Testis (tissue), 2 donors: ENCODE data around the gene RASD2.

ENCODE experiments used
- CTCF ChIP-seq, 3 experiments: fragments of 450-650 bp in 2 of 3; fragments of 200-600 bp in 1 of 3; sonication (generic) in 1 of 3; IDR thresholded peaks; one replicate each; pipeline ENCODE4 v1.5.1; 2016 to 2019; ENCODE audit warnings: antibody characterized with exemption in 3 of 3, mild to moderate bottlenecking in 2 of 3, moderate library complexity in 1 of 3
- POLR2A ChIP-seq: fragments of 450-650 bp; IDR thresholded peaks from one replicate; pipeline ENCODE4 v1.6.1; 2017; ENCODE audit warnings: antibody characterized with exemption, mild to moderate bottlenecking, moderate library complexity

DNA sequence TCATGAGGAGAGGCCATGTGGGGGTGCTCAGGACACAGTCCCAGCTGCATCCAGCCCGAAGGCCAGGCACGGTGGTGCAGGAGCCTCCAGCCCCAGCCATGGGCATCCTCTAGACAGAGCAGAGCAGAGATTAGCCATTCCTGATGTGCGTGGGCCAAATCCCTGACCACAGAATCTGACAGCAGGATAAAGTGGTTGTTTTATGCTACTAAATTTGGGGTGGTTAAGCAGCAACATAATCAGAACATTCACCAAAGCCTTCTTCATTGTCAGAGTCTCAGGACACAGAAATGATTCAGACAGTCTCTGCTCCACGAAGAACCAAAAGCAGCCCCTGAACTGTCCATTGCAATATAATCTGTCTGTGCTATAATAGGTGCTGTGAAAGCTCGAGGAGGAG is 19.7 kb downstream of the RASD2 start:
- TF ChIP-seq CTCF (IDR thresholded peaks at IDR 0.05) (no peak), POLR2A (no peak)
